Activated CD8-positive, alpha-beta memory T cell treated with anti-CD3 and anti-CD28 coated beads for 48 hours (primary cell): ENCODE data around the gene KLHL29.

ENCODE experiments used
- DNase-seq, 3 experiments: peaks; one replicate each; pipeline ENCODE4 v3.0.0-alpha.2; 2020; ENCODE audit warnings: low read depth in 2 of 3, low spot score in 2 of 3

KLHL29 gene

DNA sequence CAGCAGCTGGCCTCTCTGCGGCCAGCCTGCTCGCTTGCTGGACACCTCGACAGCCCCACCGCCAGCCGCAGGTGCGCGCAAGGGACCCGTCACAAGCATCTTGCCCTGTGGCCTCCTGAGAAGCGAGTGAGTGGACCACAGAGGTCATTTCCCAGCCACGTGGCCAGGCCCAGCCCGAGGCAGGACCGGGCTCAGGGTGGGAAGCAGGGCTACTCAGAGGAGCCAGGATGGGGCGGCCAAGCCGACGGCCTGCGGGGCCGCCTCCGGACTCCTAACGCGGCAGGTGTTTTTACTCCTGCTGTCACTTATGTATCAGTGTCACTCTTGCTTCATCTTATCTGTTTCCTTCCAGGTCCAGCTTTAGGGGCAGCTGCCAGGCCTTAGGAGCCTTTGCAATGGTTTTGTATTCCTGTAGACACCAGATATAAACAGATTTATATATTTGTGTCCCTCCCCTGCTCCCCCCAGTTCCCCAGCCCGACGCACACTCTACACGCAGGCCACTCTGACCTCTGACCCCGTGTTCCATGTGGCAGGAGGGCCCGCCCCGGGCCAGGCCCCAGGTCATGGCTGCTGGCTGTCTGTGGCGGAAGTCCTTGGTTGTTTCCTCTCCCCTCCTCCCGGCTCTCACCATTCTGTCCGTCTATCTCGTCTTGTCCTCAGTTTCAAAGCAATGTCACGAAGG is 305.6 kb downstream of the KLHL29 start:
- no peak for DNase-seq

DNA sequence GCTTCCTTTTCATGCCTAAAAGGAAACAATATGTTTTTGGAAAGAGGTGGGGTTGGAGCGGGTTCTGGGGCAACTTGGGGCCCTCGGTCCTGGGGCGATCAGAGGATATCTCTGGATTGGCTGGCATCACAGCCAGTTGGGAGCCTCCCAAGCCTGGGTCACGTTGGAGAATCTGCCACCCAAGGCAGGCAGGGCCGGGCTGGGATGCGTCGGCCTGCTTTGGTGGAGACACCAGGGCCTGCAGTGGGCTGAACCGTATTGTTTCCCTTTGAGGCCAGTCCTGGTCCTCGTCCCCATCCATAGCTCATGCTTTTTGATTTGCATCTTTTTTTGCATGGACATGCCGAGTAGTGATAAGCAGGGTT is 306.1 kb downstream of the KLHL29 start:
- DNase-seq, result no peak

DNA sequence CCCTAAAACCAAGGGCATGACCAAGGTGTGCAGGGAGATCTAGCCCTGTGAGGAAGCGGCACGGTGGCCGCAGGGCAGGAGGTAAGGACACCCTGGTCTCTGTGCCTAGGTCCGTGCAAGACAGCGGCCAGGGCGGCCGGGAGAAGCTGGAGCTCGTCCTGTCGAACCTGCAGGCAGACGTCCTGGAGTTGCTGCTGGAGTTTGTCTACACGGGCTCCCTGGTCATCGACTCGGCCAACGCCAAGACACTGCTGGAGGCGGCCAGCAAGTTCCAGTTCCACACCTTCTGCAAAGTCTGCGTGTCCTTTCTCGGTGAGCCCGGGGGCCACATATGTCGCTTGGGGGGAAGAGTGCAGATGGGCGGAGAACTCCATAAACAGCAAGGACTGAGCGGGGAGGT is 306.6 kb downstream of the KLHL29 start:
- DNase-seq, result no peak

DNA sequence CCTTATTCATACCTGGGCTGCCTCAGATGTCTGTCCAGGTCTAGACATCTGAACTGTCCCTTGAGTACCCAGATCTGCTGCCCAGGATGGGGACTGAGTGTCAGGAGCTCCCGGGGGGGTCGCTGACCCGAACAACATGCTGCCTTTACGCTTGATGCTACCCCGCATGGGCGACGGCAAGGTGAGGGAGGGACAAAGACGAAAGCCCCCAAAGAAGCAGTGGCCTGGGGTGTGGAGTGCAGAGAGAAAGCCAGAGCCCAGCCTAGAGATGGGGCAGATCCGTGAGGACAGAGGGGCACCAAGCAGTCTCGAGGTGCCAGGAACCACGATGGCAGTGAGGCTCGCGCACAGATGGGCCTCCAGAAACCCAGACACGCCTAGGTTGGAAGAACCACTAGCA is 307.3 kb downstream of the KLHL29 start:
- DNase-seq, result no peak

DNA sequence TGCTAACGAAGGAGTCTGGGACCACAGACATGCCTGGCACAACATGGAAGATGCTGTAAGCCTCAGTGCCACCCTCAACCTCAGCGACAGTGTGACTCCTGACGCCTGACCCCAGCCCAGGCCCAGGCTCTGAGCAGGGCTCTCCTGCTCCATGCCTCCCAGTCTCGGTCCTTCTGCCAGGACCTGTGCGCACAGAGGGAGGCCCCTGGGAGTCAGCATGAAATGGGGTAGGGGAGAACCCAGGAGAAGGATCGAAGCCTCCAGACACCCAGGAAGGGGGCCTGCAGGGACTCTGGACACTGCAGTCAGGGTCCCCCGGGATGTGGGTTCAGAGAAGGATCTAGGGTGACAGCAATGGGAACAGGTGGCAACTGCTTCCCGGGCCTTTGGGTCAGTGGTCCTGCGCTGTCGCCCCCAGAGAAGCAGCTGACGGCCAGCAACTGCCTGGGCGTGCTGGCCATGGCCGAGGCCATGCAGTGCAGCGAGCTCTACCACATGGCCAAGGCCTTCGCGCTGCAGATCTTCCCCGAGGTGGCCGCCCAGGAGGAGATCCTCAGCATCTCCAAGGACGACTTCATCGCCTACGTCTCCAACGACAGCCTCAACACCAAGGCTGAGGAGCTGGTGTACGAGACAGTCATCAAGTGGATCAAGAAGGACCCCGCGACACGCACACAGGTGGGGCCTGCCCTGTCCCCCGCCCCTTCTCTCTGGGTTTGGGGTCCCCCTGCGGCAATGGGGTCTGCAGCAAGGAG is 308.0 kb downstream of the KLHL29 start:
- DNase-seq, result no peak

DNA sequence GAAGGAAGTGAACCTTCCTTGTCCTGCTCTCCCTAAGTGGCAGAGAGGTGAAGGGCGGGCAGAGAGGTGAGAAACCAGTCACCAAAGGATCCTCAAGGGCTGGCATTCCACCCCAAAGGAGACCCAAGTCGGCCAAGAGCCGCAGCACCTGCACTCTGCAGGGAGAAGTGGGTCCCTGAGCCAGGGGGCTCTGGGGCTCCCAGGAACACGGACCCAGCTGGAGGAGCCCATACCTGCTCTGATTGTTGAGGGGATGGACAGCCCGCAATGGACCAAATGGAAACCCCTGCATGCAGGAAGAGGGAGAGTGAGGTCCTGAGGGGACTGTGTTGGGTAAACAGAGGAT is 308.6 kb downstream of the KLHL29 start:
- DNase-seq, result no peak

DNA sequence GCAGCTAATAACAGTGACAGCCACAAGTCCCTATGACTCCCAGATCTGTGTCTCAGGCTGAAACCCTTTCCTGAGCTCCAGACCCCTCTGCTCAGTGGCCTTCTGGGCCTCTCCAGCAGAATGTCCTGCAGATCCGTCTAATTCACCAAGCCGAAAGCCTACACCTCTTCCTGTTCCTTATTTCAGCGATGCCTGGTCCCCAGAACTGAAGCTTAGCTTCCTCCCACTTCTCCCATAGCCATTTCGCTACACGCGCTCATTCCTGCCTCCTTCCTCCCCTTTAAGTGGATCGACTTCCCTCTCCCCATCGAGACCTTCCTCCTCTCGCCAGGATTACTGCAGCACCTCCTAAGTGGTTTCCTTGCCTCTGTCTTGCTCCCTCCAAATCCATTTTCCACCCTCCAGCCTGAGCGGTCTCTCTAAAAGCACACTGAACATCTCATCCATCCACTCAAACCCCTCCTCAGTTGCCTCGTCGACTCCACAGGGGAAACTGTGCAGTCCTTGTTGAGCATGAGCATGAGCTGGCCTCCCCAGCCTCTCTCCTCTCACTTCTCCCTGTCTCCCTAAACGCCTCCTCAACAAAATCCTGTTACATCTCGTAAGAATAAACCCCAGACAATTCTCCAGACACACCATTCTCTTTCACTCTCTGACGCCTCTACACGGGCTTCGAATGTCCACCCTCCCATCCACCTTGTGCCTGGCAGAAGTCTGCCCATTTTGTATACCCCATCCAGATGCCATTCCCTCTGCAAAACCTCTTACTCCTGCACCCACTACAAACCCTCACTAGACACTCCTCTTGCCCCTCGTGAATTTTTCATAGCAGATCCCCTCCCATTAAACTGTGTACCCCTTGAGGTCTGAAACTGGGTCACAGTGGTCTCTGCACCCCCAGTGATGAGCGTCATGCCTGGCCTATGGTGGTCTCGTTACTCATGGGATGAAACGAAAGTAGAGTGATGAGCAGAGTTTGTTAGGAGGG is 309.4 kb downstream of the KLHL29 start:
- DNase-seq, result no peak

DNA sequence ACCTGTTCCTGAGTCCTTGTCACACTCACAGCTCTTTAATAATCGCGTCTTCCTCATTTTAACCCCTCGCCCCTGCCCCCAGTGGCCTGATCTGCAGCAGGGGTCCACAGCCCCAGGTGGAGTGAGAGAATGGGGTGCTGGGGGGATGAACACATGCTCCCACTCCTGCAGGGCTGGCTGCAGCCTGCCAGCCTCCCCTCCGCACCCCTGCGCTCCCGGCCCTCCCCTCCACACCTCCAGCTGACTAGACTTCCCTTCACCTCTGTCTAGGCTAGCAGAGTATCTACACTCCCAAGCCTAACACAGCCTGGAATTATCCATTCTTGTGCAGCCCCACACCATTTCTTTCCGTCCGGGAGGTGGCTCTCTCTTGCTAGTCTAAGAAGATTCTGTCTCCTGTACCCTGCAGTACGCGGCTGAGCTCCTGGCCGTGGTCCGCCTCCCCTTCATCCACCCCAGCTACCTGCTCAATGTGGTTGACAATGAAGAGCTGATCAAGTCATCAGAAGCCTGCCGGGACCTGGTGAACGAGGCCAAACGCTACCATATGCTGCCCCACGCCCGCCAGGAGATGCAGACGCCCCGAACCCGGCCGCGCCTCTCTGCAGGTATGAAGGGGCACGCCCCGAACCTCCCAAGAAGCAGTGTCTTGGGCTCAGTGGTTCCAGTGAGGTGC is 310.4 kb downstream of the KLHL29 start:
- no peak for DNase-seq

DNA sequence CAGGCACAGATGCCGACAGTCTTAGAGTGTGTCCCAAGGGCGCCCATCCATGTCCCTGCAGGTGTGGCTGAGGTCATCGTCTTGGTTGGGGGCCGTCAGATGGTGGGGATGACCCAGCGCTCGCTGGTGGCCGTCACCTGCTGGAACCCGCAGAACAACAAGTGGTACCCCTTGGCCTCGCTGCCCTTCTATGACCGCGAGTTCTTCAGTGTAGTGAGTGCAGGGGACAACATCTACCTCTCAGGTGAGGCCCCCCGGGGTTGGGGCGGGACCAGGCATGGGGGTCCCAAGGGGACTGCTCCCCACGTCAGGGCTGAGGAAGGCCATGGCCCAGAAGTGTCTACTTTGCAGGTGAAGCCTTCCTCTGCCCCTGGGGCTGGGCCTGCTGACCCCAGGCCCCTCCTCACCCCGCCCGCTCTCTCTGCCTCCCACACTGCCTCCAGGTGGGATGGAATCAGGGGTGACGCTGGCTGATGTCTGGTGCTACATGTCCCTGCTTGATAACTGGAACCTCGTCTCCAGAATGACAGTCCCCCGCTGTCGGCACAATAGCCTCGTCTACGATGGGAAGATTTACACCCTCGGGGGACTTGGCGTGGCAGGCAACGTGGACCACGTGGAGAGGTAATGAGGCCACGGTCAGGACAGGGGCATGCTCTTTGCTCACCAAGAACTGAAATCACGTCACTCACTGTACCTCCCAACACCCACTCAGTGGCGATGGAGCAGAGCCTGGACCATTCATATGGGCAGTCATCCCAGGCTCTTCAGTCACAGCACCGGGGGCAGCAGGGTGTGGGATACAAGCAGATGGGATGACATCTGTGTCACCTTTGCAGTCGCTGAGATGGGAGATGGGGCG is 311.1 kb downstream of the KLHL29 start:
- DNase-seq, result no peak

DNA sequence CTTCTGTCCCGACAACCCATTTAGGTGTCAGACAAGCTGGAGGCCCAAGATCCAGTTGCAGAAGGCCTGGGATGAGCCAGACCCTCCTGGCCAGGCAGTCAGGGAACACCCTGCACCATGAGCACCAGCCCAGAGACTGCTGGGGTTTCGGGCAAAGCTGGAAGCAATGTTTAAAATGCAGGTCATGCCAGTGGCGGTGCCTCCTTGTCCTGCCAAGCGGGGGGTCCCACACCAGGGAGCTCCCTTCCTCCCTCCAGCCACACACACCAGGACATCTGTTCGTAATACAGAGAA is 311.7 kb downstream of the KLHL29 start:
- no peak for DNase-seq

DNA sequence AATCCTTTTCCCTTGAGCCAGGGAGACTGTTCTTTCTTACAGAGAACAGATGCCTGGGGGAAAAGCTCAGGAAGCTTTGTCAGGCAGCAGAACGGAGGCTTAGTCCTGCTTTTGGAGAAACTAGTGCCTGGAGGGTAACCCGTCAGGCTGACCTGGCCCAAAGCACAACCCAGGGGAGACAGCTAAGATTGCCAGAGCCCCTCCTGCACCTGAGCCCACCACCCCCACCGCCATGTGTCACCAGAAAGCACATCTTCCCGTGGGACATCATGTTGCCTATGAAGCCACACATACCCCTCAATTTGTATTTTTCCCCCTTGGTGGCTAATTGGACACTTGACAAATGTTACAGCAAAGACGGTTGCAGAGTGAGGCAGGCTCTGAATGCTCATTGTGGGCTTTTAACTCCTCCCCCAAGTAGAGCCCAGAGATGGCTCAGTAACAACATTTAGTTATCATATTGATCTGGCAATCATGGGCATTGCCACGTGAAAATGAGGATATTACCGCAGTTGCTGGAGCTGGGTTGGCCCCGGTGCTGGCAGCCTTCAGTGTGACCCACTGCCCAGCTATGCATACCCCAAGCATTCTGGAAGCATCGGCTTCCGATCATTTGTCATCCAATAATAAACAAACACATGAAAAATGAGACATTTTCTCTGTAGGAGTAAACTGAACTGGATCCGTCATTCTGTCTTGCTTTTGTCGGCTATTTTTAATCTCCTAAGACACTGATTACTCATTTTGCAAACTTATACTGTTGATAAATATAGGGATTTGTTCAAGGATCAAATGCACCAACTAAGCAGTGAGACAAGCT is 312.5 kb downstream of the KLHL29 start:
- no peak for DNase-seq

DNA sequence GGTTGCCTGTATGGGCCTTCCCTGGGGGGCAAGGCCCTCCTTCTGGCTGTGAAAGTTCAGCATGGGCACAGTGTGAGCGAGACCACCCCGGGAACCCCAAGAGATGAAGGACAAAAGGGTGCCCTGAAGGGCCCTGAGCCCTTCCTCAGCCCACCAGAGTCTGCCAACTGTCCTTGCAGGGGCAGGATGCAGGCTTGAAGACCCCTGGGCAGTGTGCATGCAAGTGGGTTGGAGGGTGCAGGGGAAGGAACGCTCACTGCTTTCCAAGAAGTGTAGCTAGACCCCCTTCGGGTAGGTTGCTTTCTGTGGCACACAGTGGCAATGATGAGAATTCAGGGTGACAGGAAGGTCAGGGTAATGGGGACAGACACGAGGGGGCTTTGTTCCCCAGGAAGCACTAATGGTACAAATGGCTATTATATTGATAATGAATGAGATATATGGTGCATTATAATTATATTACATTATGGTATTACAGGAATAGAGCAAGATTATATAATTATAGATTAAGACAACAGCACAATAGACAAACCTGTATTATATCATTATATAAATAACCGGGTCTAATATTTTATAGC is 313.2 kb downstream of the KLHL29 start:
- DNase-seq, result no peak

DNA sequence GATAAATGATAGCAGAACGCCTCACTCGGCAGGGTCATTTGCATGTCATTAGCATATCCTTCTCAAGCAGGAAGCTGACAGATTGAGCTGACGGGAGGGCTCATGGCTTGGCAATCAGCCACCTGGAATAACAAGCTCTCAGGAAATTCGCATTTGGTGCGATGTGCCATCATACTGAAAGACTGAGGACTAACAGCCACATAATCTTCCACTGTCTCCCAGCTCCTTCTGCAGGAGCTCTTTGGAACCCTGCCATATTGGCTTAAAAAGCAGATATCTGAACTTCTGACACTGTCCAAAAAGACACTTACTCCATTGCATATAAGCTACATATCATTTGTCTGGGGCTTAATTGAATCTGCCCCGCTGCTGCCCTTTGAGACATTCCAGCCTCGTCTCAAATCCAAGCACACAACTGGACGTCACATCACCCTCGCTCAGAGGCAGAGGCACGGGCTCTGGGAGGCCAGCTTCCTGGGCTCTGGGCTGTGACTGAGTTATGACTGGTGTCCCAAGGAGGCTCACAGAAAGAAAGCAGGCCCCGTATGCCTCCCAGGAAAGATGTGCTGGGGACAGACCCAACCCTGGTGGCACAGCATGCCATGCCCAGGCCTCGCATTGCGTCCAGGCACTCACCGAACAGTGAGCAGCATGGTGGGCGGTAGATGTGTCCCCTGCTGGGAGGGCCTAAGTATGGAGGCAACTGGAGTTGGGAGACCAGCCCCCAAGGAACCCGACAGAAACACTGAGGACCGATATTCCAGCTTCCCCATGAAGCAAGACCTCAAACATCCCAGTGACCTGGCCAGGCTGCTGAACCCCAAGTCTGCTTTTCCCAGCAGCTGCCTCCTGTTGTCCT is 314.0 kb downstream of the KLHL29 start:
- DNase-seq, result no peak

DNA sequence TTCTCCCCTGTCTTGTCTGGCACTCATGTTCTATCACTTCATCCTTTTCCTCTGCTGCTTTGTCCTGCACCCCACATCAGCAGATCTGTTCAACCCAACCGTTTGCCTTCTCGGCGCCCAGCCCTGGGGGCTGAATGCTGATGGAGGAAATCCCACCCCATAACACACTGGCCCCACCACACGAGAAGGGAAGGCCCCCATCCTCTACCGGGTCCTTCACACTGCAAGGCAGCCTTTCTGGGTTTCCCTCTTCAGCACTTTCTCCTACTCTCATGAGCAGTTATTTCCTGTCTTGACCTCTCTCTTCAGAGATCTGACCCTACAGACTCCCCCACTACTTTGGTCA is 314.6 kb downstream of the KLHL29 start:
- no peak for DNase-seq

DNA sequence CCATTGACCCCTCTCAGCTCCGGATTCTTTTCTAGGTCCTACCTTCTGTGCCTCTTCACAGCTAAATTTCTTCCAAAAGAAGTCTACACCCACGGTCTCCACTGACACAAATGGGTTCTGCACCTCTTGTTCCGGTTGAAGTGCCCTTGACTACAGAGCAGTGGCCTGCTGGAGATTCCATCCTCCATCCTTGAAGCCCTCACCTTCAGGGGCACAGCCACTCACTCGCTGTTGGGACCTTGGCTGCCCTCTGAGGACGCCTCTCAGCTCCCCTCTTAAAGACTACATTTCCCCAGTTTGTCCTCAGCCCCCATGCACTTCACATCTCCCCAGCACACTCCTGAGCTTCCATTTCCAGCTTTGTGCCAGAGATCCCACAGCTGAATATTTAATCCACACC is 315.6 kb downstream of the KLHL29 start:
- DNase-seq, result no peak

DNA sequence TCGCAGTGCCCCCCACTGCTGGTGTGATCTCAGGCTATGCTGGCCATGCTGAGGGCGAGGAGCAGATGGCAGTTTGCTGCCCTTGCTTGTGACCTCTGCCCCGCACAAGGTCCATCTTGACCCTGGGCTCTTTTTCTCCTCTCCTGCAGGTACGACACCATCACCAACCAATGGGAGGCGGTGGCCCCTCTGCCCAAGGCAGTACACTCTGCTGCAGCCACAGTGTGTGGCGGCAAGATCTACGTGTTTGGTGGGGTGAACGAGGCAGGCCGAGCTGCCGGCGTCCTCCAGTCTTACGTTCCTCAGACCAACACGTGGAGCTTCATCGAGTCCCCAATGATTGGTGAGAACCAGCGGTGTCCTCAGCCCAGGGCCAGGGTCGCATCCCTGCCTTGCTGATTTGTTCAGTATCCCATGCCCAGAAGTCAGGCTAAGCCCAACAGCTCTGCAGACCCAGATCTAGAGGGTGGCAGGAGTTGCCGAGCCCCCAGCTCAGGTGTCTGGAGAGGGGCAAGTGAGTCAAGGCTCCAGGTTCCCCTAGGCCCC is 318.1 kb downstream of the KLHL29 start:
- no peak for DNase-seq

DNA sequence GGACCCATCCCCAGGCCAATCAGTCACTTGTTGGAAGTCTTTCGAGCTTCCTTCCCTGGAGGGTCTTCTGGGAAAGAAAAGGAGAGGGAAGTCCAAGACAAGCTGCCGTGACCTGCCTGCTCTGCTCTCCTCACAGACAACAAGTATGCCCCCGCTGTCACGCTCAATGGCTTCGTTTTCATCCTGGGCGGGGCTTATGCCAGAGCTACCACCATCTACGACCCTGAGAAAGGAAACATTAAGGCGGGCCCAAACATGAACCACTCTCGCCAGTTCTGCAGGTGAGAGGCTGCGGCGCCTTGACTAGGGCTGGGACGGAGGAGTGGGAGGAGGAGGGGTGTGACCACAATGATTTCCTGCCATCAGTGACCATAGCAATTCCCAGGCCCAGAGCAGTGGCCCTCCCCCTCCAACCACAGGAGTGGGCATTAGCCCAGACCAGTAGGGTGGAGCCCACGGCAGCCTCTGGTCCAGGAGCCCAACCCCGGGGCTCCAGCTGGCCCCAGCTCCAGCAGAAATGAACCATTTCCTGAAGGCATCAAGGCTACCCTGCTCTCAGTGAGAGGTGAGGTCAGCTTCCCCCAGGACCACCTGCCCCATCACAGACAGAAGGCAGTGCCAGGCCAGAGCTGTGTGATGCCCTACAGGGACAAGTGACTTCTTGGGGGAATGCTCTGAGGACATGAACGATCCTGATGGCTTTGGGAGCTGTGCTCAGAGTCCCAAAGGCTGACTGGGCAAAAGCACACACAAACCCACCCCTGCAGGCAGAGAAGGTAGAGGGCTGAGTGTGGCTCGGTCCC is 318.8 kb downstream of the KLHL29 start:
- no peak for DNase-seq
